Neural cell (in vitro differentiated cells): ENCODE results near the gene TMEM200C. TPM values are rescaled to one million over a fixed set of nuclear protein-coding genes. Genes with fewer than 3 reads are reported as not detected.
A peak's percentile ranks its signal among the peaks of the same experiment; 100 is the strongest.

ENCODE experiments used
- H2AFZ ChIP-seq: fragments of 200-600, 300-800 bp; sonication (generic), shearing (Covaris generic); 2 replicates; pipeline ENCODE4 v1.6.0; 2014; ENCODE audit warnings: low read depth, mild to moderate bottlenecking, antibody characterized with exemption, low read length, moderate library complexity
- H3F3A ChIP-seq: fragments of 200-600 bp; shearing (Covaris generic); 2 replicates; pipeline ENCODE4 v1.6.1; 2016; ENCODE audit warnings: mild to moderate bottlenecking, moderate library complexity, mixed read lengths, antibody characterized with exemption, low read length; ENCODE audit not compliant: insufficient read depth, poor library complexity, severe bottlenecking
- H3K27ac ChIP-seq: fragments of 200-600, 300-800 bp; sonication (generic), shearing (Covaris generic); 2 replicates; pipeline ENCODE4 v1.5.1; 2014; ENCODE audit warnings: mild to moderate bottlenecking, low read length, moderate library complexity
- H3K27me3 ChIP-seq: fragments of 300-800, 200-600 bp; sonication (generic), shearing (Covaris generic); 2 replicates; pipeline ENCODE4 v1.6.0; 2014; ENCODE audit warnings: mild to moderate bottlenecking, low read depth, low read length, moderate library complexity; ENCODE audit not compliant: insufficient read depth
- H3K36me3 ChIP-seq: fragments of 300-800, 200-600 bp; sonication (generic), shearing (Covaris generic); 2 replicates; pipeline ENCODE4 v1.5.1; 2014; ENCODE audit warnings: mild to moderate bottlenecking, antibody characterized with exemption, low read length, moderate library complexity; ENCODE audit not compliant: insufficient read depth
- H3K4me2 ChIP-seq: fragments of 300-800, 200-600 bp; sonication (generic), shearing (Covaris generic); 2 replicates; pipeline ENCODE4 v1.6.0; 2014; ENCODE audit warnings: mild to moderate bottlenecking, low read length
- H3K4me3 ChIP-seq: fragments of 300-800, 200-600 bp; sonication (generic), shearing (Covaris generic); 2 replicates; pipeline ENCODE4 v1.5.1; 2014; ENCODE audit warnings: mild to moderate bottlenecking, low read length, moderate library complexity
- H3K79me2 ChIP-seq: fragments of 200-600 bp; shearing (Covaris generic); replicated peaks from 2 replicates; pipeline ENCODE4 v1.6.0; 2014; ENCODE audit warnings: mild to moderate bottlenecking, low read length, moderate library complexity; ENCODE audit not compliant: insufficient read depth
- H3K9ac ChIP-seq: fragments of 300-800, 200-600 bp; sonication (generic), shearing (Covaris generic); 2 replicates; pipeline ENCODE4 v1.6.1; 2016; ENCODE audit warnings: mild to moderate bottlenecking, low read length, mixed read lengths
- H3K9me2 ChIP-seq: fragments of 200-600 bp; shearing (Covaris generic); 2 replicates; pipeline ENCODE4 v1.6.1; 2016; ENCODE audit warnings: mild to moderate bottlenecking, low read length, mixed read lengths; ENCODE audit not compliant: insufficient read depth
- H3K9me3 ChIP-seq: fragments of 200-600, 300-800 bp; sonication (generic), shearing (Covaris generic); 2 replicates; pipeline ENCODE4 v1.6.1; 2016; ENCODE audit warnings: mild to moderate bottlenecking, mixed run types, low read length, moderate library complexity, mixed read lengths
- H4K20me1 ChIP-seq: fragments of 200-600 bp; shearing (Covaris generic); 2 replicates; pipeline ENCODE4 v1.6.1; 2016; ENCODE audit warnings: mild to moderate bottlenecking, mixed run types; ENCODE audit not compliant: insufficient read depth
- CTCF ChIP-seq: fragments of 450-650 bp; IDR thresholded peaks from 2 replicates; pipeline ENCODE4 v1.5.1; 2014; ENCODE audit warnings: antibody characterized with exemption, mild to moderate bottlenecking, moderate library complexity; ENCODE audit not compliant: poor library complexity, severe bottlenecking
- EP300 ChIP-seq: fragments of 450-650 bp; conservative IDR thresholded peaks from 2 replicates; pipeline ENCODE4 v1.6.1; 2014; ENCODE audit warnings: antibody characterized with exemption, mild to moderate bottlenecking, moderate library complexity; ENCODE audit not compliant: poor library complexity, severe bottlenecking
- EZH2 ChIP-seq: fragments of 200-600, 300-800 bp; shearing (Covaris generic), sonication (generic); IDR thresholded peaks from 2 replicates; pipeline ENCODE4 v1.6.1; 2014; ENCODE audit warnings: antibody characterized with exemption, low read length, borderline replicate concordance, mild to moderate bottlenecking; ENCODE audit not compliant: insufficient read depth, poor library complexity, severe bottlenecking
- MXI1 ChIP-seq: fragments of 450-650 bp; conservative IDR thresholded peaks from 2 replicates; pipeline ENCODE4 v1.6.1; 2014; ENCODE audit warnings: antibody characterized with exemption, mild to moderate bottlenecking; ENCODE audit not compliant: poor library complexity, severe bottlenecking
- POLR2AphosphoS5 ChIP-seq: IDR thresholded peaks from 2 replicates; pipeline ENCODE4 v1.6.1; 2012
- RAD21 ChIP-seq: fragments of 450-650 bp; conservative IDR thresholded peaks from 2 replicates; pipeline ENCODE4 v1.6.1; 2014; ENCODE audit warnings: antibody characterized with exemption, mild to moderate bottlenecking, moderate library complexity
- REST ChIP-seq: IDR thresholded peaks from 2 replicates; pipeline ENCODE4 v1.6.1; 2012; ENCODE audit warnings: borderline replicate concordance
- SMC3 ChIP-seq: fragments of 450-650 bp; conservative IDR thresholded peaks from 2 replicates; pipeline ENCODE4 v1.6.1; 2014; ENCODE audit warnings: antibody characterized with exemption, mild to moderate bottlenecking, moderate library complexity; ENCODE audit not compliant: poor library complexity
- TAF1 ChIP-seq: IDR thresholded peaks from 2 replicates; pipeline ENCODE4 v1.6.1; 2012; ENCODE audit warnings: low read depth
- polyA plus RNA-seq: library from polyadenylated mRNA; depleted of rRNA; stranded (reverse); fragments of >200 nt; gene quantifications from 2 replicates; pipeline ENCODE4 v1.2.3, GENCODE V29; 2014

The TMEM200C gene
- polyA plus RNA-seq, 1 donor from 2014 or later: 8.2 TPM

GRCh38 chr18:5879479-5879882, 15.8 kb downstream of the TMEM200C start:
- H3K4me3 ChIP-seq: no peak overlapping the region
- H3K27me3 ChIP-seq: no peaks in the 10 kb centered on the region
- no peaks in the 10 kb centered on the region for H3F3A ChIP-seq
- no peak overlapping the region for H2AFZ ChIP-seq
- H3K4me2 ChIP-seq: no peak overlapping the region
- peak; percentile 84 for TF ChIP-seq RAD21
- TF ChIP-seq REST: no peak
- no peak for TF ChIP-seq EP300
- peak; percentile 85 for TF ChIP-seq CTCF
- TF ChIP-seq SMC3: peak; percentile 89
- no peak for TF ChIP-seq TAF1
- H3K36me3 ChIP-seq: no peaks in the 10 kb centered on the region
- no peaks in the 10 kb centered on the region for H3K79me2 ChIP-seq
- no peak overlapping the region for H3K27ac ChIP-seq
- no peaks in the 10 kb centered on the region for H4K20me1 ChIP-seq
- H3K9ac ChIP-seq: no peak overlapping the region
- no peaks in the 10 kb centered on the region for H3K9me3 ChIP-seq
- no peaks in the 10 kb centered on the region for H3K9me2 ChIP-seq

- no peak overlapping the region for H3K27ac ChIP-seq
- TF ChIP-seq SMC3 (no peak), RAD21 (no peak), REST (no peak), POLR2AphosphoS5 (no peak), MXI1 (no peak), EZH2 (no peak), EP300 (no peak), CTCF (no peak), TAF1 (no peak)
Measured at GRCh38 chr18:5876891-5877290, 18.4 kb downstream of the TMEM200C start.

More at GRCh38 chr18:5876891-5877290, 18.4 kb downstream of the TMEM200C start:
- Histone ChIP-seq H3K4me2 (no peak overlapping the region), H3K79me2 (no peaks in the 10 kb centered on the region), H4K20me1 (no peaks in the 10 kb centered on the region), H3K9ac (no peak overlapping the region), H3K4me3 (no peak overlapping the region), H3K36me3 (no peaks in the 10 kb centered on the region), H2AFZ (no peak overlapping the region), H3K9me3 (no peaks in the 10 kb centered on the region), H3F3A (no peaks in the 10 kb centered on the region), H3K27me3 (no peaks in the 10 kb centered on the region), H3K9me2 (no peaks in the 10 kb centered on the region)
